MM.1S (cell line): ENCODE measurements around the gene ITGB3.

Source experiments
- DNase-seq: peaks from one replicate; pipeline ENCODE4 v3.0.0-alpha.2; 2015
- H2AFZ ChIP-seq: fragments of 300-600 bp; sonication (generic); 2 replicates; pipeline ENCODE4 v1.6.0; 2016; ENCODE audit warnings: antibody characterized with exemption, low read length
- H3F3A ChIP-seq: fragments of 300-600 bp; sonication (generic); 2 replicates; pipeline ENCODE4 v1.6.1; 2016; ENCODE audit warnings: mild to moderate bottlenecking, antibody characterized with exemption, low read length, moderate library complexity, mixed read lengths; ENCODE audit not compliant: insufficient read depth
- H3K27ac ChIP-seq: fragments of 300-600 bp; sonication (generic); 2 replicates; pipeline ENCODE4 v1.5.1; 2016; ENCODE audit warnings: mild to moderate bottlenecking, low read length
- H3K27me3 ChIP-seq: fragments of 300-600 bp; sonication (generic); replicated peaks from 2 replicates; pipeline ENCODE4 v1.6.0; 2016; ENCODE audit warnings: low read length; ENCODE audit not compliant: insufficient read depth
- H3K36me3 ChIP-seq: fragments of 300-600 bp; sonication (generic); replicated peaks from 2 replicates; pipeline ENCODE4 v1.6.1; 2016; ENCODE audit warnings: mild to moderate bottlenecking, low read length, mixed read lengths; ENCODE audit not compliant: insufficient read depth
- H3K4me1 ChIP-seq: fragments of 300-600 bp; sonication (generic); 2 replicates; pipeline ENCODE4 v1.6.1; 2016; ENCODE audit warnings: low read length, mixed read lengths
- H3K4me2 ChIP-seq: fragments of 300-600 bp; sonication (generic); 2 replicates; pipeline ENCODE4 v1.6.0; 2016; ENCODE audit warnings: low read depth, low read length
- H3K4me3 ChIP-seq: fragments of 300-600 bp; sonication (generic); 2 replicates; pipeline ENCODE4 v1.5.1; 2016; ENCODE audit warnings: low read length, mixed read lengths
- H3K79me2 ChIP-seq: fragments of 300-600 bp; sonication (generic); 2 replicates; pipeline ENCODE4 v1.6.1; 2016; ENCODE audit warnings: mixed run types, low read length, mixed read lengths
- H3K9ac ChIP-seq: fragments of 300-600 bp; sonication (generic); 2 replicates; pipeline ENCODE4 v1.6.1; 2016; ENCODE audit warnings: low read length, mixed read lengths
- H3K9me2 ChIP-seq: fragments of 300-600 bp; sonication (generic); replicated peaks from 2 replicates; pipeline ENCODE4 v1.6.1; 2016; ENCODE audit warnings: mild to moderate bottlenecking, low read length, mixed read lengths; ENCODE audit not compliant: insufficient read depth
- H3K9me3 ChIP-seq: fragments of 300-600 bp; sonication (generic); replicated peaks from 2 replicates; pipeline ENCODE4 v1.6.1; 2016; ENCODE audit warnings: mild to moderate bottlenecking, low read length, mixed read lengths; ENCODE audit not compliant: insufficient read depth
- H4K20me1 ChIP-seq: fragments of 300-600 bp; sonication (generic); 2 replicates; pipeline ENCODE4 v1.6.1; 2016; ENCODE audit warnings: mild to moderate bottlenecking, low read length, moderate library complexity, mixed read lengths; ENCODE audit not compliant: insufficient read depth
- EZH2 ChIP-seq: fragments of 300-600 bp; sonication (generic); optimal IDR thresholded peaks from 2 replicates; pipeline ENCODE3; 2017; ENCODE audit warnings: low read depth, mild to moderate bottlenecking, antibody characterized with exemption, low read length, mixed read lengths
- EZH2phosphoT487 ChIP-seq: fragments of 300-600 bp; sonication (generic); IDR thresholded peaks from 2 replicates; pipeline ENCODE4 v1.6.1; 2018; ENCODE audit warnings: antibody characterized with exemption, low read length
- TF ChIP-seq, protein P1 (sequence below): fragments of 300-600 bp; sonication (generic); IDR thresholded peaks from 2 replicates; pipeline ENCODE4 v1.5.1; 2016; ENCODE audit warnings: antibody characterized with exemption, low read length, mixed read lengths

ITGB3 gene

DNA sequence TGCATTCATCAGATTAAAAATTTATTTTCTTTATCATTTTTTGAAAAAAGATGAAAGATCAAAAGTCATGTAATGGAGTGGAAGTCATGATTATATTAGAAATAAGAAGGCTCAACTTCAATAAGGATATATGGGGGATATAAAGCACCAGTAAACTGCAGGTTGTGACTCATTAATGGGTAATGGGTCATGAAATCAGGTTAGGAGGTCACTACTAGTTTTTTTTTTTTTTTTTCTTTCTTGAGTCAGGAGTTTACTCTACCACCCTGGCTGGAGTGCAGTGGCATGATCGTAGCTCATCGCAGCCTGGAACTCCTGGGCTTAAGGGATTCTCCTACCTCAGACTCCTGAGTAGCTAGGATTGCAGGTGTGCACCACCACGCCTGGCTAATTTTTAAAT lies 84.4 kb downstream of the ITGB3 start:
- Histone ChIP-seq H2AFZ (no peak overlapping the region), H3K4me1 (no peaks in the 10 kb centered on the region), H3K9me3 (no peaks in the 10 kb centered on the region), H3K4me2 (no peak overlapping the region), H3K36me3 (no peaks in the 10 kb centered on the region), H3K79me2 (no peaks in the 10 kb centered on the region), H3K9ac (no peak overlapping the region), H3K4me3 (no peak overlapping the region), H4K20me1 (no peaks in the 10 kb centered on the region), H3K9me2 (no peaks in the 10 kb centered on the region), H3K27me3 (no peaks in the 10 kb centered on the region), H3F3A (no peaks in the 10 kb centered on the region), H3K27ac (no peak overlapping the region)
- TF ChIP-seq, protein P1, sequence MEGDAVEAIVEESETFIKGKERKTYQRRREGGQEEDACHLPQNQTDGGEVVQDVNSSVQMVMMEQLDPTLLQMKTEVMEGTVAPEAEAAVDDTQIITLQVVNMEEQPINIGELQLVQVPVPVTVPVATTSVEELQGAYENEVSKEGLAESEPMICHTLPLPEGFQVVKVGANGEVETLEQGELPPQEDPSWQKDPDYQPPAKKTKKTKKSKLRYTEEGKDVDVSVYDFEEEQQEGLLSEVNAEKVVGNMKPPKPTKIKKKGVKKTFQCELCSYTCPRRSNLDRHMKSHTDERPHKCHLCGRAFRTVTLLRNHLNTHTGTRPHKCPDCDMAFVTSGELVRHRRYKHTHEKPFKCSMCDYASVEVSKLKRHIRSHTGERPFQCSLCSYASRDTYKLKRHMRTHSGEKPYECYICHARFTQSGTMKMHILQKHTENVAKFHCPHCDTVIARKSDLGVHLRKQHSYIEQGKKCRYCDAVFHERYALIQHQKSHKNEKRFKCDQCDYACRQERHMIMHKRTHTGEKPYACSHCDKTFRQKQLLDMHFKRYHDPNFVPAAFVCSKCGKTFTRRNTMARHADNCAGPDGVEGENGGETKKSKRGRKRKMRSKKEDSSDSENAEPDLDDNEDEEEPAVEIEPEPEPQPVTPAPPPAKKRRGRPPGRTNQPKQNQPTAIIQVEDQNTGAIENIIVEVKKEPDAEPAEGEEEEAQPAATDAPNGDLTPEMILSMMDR, result no peak
- TF ChIP-seq EZH2phosphoT487, result no peak
- DNase-seq, result no peak

DNA sequence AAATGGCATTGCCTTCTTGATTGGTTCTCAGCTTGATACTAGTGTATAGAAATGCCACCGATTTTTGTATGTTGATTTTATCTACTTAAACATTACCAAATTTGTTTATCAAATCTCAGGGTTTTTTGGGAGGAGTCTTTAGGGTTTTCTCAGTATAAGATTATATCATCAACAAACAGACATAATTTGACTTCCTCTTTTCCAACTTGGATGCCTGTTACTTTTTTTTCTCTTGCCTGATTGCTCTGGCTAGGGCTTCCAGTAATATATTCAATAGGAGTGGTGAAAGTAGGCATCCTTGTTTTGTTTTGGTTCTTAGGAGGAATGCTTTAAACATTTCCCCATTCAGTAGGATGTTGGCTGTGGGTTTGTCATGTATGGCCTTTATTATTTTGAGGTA lies 99.2 kb downstream of the ITGB3 start:
- Histone ChIP-seq H4K20me1 (no peaks in the 10 kb centered on the region), H3K27ac (no peak overlapping the region), H3K79me2 (no peaks in the 10 kb centered on the region), H3K27me3 (no peaks in the 10 kb centered on the region), H3K36me3 (no peaks in the 10 kb centered on the region), H3K9ac (no peak overlapping the region), H3K9me3 (no peaks in the 10 kb centered on the region), H3K4me1 (no peaks in the 10 kb centered on the region), H3K9me2 (no peaks in the 10 kb centered on the region), H3K4me2 (no peak overlapping the region), H3F3A (no peaks in the 10 kb centered on the region; the same call in 1 of the 2 replicates), H2AFZ (no peak overlapping the region), H3K4me3 (no peak overlapping the region)
- TF ChIP-seq EZH2, result no peak
- TF ChIP-seq, protein P1, result no peak
- no peak for TF ChIP-seq EZH2phosphoT487
- DNase-seq, result no peak

DNA sequence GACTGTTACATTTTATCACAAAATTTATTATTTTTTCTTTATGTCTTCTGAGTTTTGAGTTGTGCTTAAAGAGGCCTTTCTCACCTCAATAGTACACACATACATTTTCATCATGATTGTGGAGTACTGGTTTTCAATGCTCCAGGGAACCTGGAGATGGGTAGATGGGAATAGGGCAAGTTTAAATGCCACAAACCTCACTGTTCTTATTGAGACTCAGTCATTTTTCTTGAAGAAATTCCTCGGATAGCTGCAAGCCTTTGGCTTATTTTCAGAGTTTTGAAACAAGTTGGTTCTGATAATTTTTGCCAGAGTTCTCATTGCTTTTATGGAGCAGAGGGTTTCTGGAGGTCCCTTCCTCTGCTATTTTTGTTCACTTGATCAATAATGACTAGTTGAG lies 105.0 kb downstream of the ITGB3 start:
- no peaks in the 10 kb centered on the region for H3K9me2 ChIP-seq
- no peak overlapping the region for H3K27ac ChIP-seq
- no peak overlapping the region for H3K4me3 ChIP-seq
- no peaks in the 10 kb centered on the region for H3K79me2 ChIP-seq
- H3K36me3 ChIP-seq, result no peaks in the 10 kb centered on the region
- H3K4me2 ChIP-seq, result no peak overlapping the region
- H3K27me3 ChIP-seq, result no peaks in the 10 kb centered on the region
- no peaks in the 10 kb centered on the region for H3F3A ChIP-seq
- no peak for DNase-seq
- H3K4me1 ChIP-seq, result no peaks in the 10 kb centered on the region
- no peak for TF ChIP-seq EZH2phosphoT487
- no peak for TF ChIP-seq EZH2
- TF ChIP-seq, protein P1, result no peak
- H4K20me1 ChIP-seq, result no peaks in the 10 kb centered on the region
- H3K9me3 ChIP-seq, result no peaks in the 10 kb centered on the region
- H2AFZ ChIP-seq, result no peak overlapping the region
- no peak overlapping the region for H3K9ac ChIP-seq
